Measurements from ENCODE around the gene AKNAD1.
"Not testable (repeated sequence)": the region's sequence is repeated elsewhere in the genome, so short reads cannot be mapped to it uniquely, and the experiment has no call there.

Gene AKNAD1

DNA sequence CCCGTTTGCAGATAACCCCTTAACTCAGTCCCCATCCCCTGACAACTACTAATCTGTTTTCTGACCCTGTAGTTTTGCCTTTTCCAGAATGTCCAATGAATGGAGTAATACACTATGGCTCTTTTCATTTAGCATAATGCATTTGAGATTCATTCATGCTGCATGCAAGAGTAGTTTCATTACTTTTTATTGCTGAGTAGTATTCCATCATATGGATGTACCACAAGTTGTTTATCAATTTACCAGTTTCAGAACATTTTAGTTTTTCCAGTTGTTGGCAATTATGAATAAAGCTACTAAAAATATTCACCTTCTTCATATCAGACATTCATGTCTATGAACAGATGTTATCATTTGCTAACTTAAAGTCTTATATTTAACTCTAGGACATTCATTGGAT lies 65.1 kb downstream of the AKNAD1 start:
- in situ Hi-C loops (cut with HindIII; ENCODE audit: low sequenced_read_pairs), result no loop called here

DNA sequence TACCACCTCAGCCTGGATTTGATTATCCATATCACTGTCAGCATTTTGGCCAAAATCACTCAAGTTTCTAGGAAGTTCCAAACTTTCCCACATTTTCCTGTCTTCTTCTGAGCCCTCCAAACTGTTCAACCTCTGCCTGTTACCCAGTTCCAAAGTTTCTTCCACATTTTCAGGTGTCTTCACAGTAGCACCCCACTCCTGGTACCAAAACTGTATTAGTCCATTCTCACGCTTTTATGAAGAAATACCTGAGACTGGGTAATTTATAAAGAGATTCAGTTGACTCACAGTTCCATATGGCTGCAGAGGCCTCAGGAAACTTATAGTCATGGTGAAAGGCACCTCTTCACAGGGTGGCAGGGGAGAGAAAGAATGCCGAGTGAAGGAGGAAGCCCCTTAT lies 71.0 kb downstream of the AKNAD1 start:
- in situ Hi-C loops (cut with HindIII; ENCODE audit: low sequenced_read_pairs), result no loop called here

- in situ Hi-C loops (cut with HindIII; ENCODE audit: low sequenced_read_pairs), result no loop called here
Observed at GRCh38 chr1:108785264-108785663, 71.6 kb downstream of the AKNAD1 start.

DNA sequence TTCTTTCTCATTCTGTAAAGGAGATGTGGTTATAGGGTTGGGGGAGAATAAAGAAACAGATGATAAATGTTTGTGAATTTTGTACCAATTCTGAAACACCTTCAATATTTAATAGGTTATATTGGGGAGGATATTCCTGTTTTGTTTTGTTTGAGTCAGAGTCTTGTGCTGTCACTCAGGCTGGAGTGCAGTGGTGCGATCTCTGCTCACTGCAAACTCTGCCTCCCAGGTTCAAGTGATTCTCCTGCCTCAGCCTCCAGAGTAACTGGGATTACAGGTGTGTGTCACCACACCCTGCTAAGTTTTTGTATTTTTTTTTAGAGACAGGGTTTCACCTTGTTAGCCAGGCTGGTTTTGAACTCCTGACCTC lies 75.3 kb downstream of the AKNAD1 start:
- in situ Hi-C loops (cut with HindIII; ENCODE audit: low sequenced_read_pairs), result not testable (repeated sequence)

DNA sequence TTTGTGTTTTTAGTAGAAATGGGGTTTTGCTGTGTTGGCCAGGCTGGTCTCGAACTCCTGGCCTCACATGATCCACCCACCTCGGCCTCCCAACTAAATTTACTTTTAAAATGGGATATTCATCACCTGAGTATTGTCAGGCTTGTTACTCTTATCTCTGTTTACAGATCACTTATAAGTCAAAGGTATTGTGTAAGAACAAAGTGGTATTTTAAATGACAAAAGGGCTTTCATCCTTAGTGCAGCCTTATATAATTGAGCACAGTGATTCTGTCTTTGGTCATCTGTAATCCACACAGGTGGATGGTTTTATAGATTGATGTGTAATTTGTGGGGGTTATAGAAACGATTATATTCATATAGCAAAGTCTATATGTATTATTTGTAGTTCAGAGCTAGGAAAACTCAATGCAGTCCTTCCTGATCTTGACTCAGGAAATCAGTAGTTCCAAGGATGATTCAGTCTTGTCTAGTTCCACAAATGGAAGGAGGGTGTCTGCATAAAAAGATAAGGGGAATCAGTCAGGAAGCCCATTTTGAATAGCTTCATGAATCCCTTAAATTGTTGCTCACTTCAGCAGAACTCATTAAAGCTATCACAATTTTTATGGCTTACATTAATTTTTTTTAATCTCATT lies 75.8 kb downstream of the AKNAD1 start:
- in situ Hi-C loops (cut with HindIII; ENCODE audit: low sequenced_read_pairs), result no loop called here

- in situ Hi-C loops (cut with HindIII; ENCODE audit: low sequenced_read_pairs), result no loop called here
Observed at GRCh38 chr1:108779455-108779854, 77.4 kb downstream of the AKNAD1 start.

GRCh38 chr1:108777839-108778238 lies 79.1 kb downstream of the AKNAD1 start:
- in situ Hi-C loops (cut with HindIII; ENCODE audit: low sequenced_read_pairs), result no loop called here

DNA sequence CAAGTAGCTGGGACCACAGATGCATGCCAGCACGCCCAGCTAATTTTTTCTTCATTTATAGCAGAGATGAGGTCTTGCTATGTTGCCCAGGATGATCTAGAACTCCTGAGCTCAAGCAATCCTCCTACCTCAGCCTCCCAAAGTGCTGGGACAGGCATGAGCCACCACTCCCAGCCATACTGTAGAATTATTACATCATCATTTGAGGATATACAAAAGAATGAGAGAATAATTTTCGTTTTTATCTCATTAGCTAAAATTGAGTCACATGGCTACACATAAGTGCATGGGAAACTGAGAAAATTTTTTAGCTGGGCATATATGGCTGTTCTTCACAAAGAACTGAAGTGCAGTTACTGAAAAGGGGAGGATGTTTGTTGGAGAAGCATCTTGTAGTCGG lies 89.2 kb downstream of the AKNAD1 start:
- in situ Hi-C loops (cut with HindIII; ENCODE audit: low sequenced_read_pairs), result no loop called here

- in situ Hi-C loops (cut with HindIII; ENCODE audit: low sequenced_read_pairs), result no loop called here
Observed at GRCh38 chr1:108767115-108767514, 89.8 kb downstream of the AKNAD1 start.

All from DLD1 (cell line).